ENCODE measurements around the gene VSNL1. TPM values are rescaled to one million over a fixed set of nuclear protein-coding genes. Genes with fewer than 3 reads are reported as not detected.

VSNL1 gene
- total RNA-seq, 1 donor from 2014 or later: 0.83 TPM

GRCh38 chr2:17627434-17627833, 86.9 kb downstream of the VSNL1 start:
- no peak for TF ChIP-seq CTCF (IDR thresholded peaks at IDR 0.05; ENCODE audit: unreplicated experiment)
- DNase-seq (ENCODE audit: low spot score in 2 of 2, unreplicated experiment in 2 of 2): no peak
- peaks cover 6% of the 10 kb centered on the region for H3K4me1 Mint-ChIP-seq
- H3K27me3 Mint-ChIP-seq (ENCODE audit: low read depth): no peaks in the 10 kb centered on the region
- no peak overlapping the region for H3K4me3 Mint-ChIP-seq
- H3K36me3 Mint-ChIP-seq: no peaks in the 10 kb centered on the region
- no peak overlapping the region for H3K27ac Mint-ChIP-seq
- peaks cover 18% of the 10 kb centered on the region for H3K9me3 Mint-ChIP-seq

GRCh38 chr2:17628349-17629261, 88.1 kb downstream of the VSNL1 start:
- Mint-ChIP-seq H3K4me3 (no peak overlapping the region), H3K27ac (no peak overlapping the region), H3K9me3 (peaks cover 18% of the 10 kb centered on the region), H3K36me3 (no peaks in the 10 kb centered on the region), H3K4me1 (peaks cover 4% of the 10 kb centered on the region), H3K27me3 (ENCODE audit: low read depth) (no peaks in the 10 kb centered on the region)
- no peak for TF ChIP-seq CTCF (IDR thresholded peaks at IDR 0.05; ENCODE audit: unreplicated experiment)
- DNase-seq (ENCODE audit: low spot score in 2 of 2, unreplicated experiment in 2 of 2): no peak

- no peak for TF ChIP-seq CTCF (IDR thresholded peaks at IDR 0.05; ENCODE audit: unreplicated experiment)
- Mint-ChIP-seq H3K4me1 (peaks cover 4% of the 10 kb centered on the region), H3K4me3 (no peak overlapping the region), H3K9me3 (peaks cover 6% of the 10 kb centered on the region), H3K27me3 (ENCODE audit: low read depth) (no peaks in the 10 kb centered on the region), H3K36me3 (no peaks in the 10 kb centered on the region), H3K27ac (no peak overlapping the region)
- DNase-seq (ENCODE audit: low spot score in 2 of 2, unreplicated experiment in 2 of 2): no peak
Measured at GRCh38 chr2:17630089-17630488, 89.6 kb downstream of the VSNL1 start.

GRCh38 chr2:17634997-17635396, 94.5 kb downstream of the VSNL1 start:
- H3K27ac Mint-ChIP-seq: no peak overlapping the region
- no peak for DNase-seq (ENCODE audit: low spot score in 2 of 2, unreplicated experiment in 2 of 2)
- no peaks in the 10 kb centered on the region for H3K27me3 Mint-ChIP-seq (ENCODE audit: low read depth)
- no peaks in the 10 kb centered on the region for H3K4me1 Mint-ChIP-seq
- no peaks in the 10 kb centered on the region for H3K9me3 Mint-ChIP-seq
- no peaks in the 10 kb centered on the region for H3K36me3 Mint-ChIP-seq
- no peak overlapping the region for H3K4me3 Mint-ChIP-seq
- TF ChIP-seq CTCF (IDR thresholded peaks at IDR 0.05; ENCODE audit: unreplicated experiment): no peak

GRCh38 chr2:17636257-17636656, 95.8 kb downstream of the VSNL1 start:
- Mint-ChIP-seq H3K27me3 (ENCODE audit: low read depth) (no peaks in the 10 kb centered on the region), H3K4me3 (no peak overlapping the region), H3K4me1 (no peaks in the 10 kb centered on the region), H3K27ac (no peak overlapping the region), H3K36me3 (no peaks in the 10 kb centered on the region), H3K9me3 (no peaks in the 10 kb centered on the region)
- no peak for TF ChIP-seq CTCF (IDR thresholded peaks at IDR 0.05; ENCODE audit: unreplicated experiment)
- DNase-seq (ENCODE audit: low spot score in 2 of 2, unreplicated experiment in 2 of 2): no peak
